Measurements from ENCODE around the gene ASCL3.
"Not testable (repeated sequence)": the region's sequence is repeated elsewhere in the genome, so short reads cannot be mapped to it uniquely, and the experiment has no call there.

ASCL3 gene

GRCh38 chr11:8980485-8980884 is 37.7 kb upstream of the ASCL3 start:
- Histone ChIP-seq H4K20me1 (ENCODE audit: insufficient read depth, low read length, poor library complexity, severe bottlenecking) (no peaks in the 10 kb centered on the region), H3K9ac (ENCODE audit: low read depth, low read length, poor library complexity, severe bottlenecking) (no peak overlapping the region), H3K27me3 (ENCODE audit: insufficient read depth, low read length, poor library complexity, severe bottlenecking) (no peaks in the 10 kb centered on the region), H3K36me3 (ENCODE audit: insufficient read depth, low read length) (no peaks in the 10 kb centered on the region), H2AFZ (ENCODE audit: low read length) (no peak overlapping the region), H3K4me1 (ENCODE audit: insufficient read depth, low read length, poor library complexity, severe bottlenecking) (no peaks in the 10 kb centered on the region), H3K4me2 (ENCODE audit: low read depth, low read length, poor library complexity, severe bottlenecking) (no peak overlapping the region), H3K4me3 (ENCODE audit: low read length, poor library complexity, severe bottlenecking) (no peak overlapping the region), H3K9me2 (replicated peaks; ENCODE audit: low read depth, low read length) (no peaks in the 10 kb centered on the region), H3F3A (ENCODE audit: low read depth) (no peaks in the 10 kb centered on the region), H3K79me2 (ENCODE audit: insufficient read depth, low read length) (no peaks in the 10 kb centered on the region), H3K9me3 (ENCODE audit: insufficient read depth, low read depth, low read length) (no peaks in the 10 kb centered on the region)
- TF ChIP-seq, protein P1, sequence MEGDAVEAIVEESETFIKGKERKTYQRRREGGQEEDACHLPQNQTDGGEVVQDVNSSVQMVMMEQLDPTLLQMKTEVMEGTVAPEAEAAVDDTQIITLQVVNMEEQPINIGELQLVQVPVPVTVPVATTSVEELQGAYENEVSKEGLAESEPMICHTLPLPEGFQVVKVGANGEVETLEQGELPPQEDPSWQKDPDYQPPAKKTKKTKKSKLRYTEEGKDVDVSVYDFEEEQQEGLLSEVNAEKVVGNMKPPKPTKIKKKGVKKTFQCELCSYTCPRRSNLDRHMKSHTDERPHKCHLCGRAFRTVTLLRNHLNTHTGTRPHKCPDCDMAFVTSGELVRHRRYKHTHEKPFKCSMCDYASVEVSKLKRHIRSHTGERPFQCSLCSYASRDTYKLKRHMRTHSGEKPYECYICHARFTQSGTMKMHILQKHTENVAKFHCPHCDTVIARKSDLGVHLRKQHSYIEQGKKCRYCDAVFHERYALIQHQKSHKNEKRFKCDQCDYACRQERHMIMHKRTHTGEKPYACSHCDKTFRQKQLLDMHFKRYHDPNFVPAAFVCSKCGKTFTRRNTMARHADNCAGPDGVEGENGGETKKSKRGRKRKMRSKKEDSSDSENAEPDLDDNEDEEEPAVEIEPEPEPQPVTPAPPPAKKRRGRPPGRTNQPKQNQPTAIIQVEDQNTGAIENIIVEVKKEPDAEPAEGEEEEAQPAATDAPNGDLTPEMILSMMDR (conservative IDR thresholded peaks at IDR 0.05; ENCODE audit: low read length), result no peak
- no peak for TF ChIP-seq EZH2phosphoT487 (IDR thresholded peaks at IDR 0.05; ENCODE audit: borderline replicate concordance)

- not testable (repeated sequence) for H3K4me3 ChIP-seq (ENCODE audit: low read length, poor library complexity, severe bottlenecking); H3K9ac ChIP-seq (ENCODE audit: low read depth, low read length, poor library complexity, severe bottlenecking); H2AFZ ChIP-seq (ENCODE audit: low read length)
Observed at GRCh38 chr11:8979365-8979764, 36.5 kb upstream of the ASCL3 start.

DNA sequence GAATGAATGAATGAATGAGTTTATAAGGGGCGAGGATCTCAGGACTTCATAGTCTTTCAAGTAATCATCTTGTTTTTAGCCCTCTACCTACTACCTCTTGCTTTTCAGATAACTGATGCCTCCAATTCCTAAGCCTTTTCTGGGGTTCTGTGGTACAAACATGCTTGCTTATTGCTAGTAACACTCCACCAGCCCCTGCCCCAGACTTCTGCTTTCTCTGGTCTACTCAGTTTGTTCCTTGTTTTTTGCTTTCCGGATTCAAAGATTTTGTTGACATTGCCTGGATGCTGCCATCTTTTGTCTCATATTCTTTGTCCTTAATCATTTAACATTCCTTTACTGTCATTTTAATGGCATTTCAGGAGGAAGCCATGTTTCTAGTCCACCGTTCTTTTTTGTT is 30.3 kb upstream of the ASCL3 start:
- Histone ChIP-seq H3K4me1 (ENCODE audit: insufficient read depth, low read length, poor library complexity, severe bottlenecking) (no peaks in the 10 kb centered on the region), H3K9me3 (ENCODE audit: insufficient read depth, low read depth, low read length) (no peaks in the 10 kb centered on the region), H4K20me1 (ENCODE audit: insufficient read depth, low read length, poor library complexity, severe bottlenecking) (no peaks in the 10 kb centered on the region), H3K9me2 (replicated peaks; ENCODE audit: low read depth, low read length) (no peaks in the 10 kb centered on the region), H3K36me3 (ENCODE audit: insufficient read depth, low read length) (no peaks in the 10 kb centered on the region), H2AFZ (ENCODE audit: low read length) (no peak overlapping the region), H3K79me2 (ENCODE audit: insufficient read depth, low read length) (no peaks in the 10 kb centered on the region), H3K4me3 (ENCODE audit: low read length, poor library complexity, severe bottlenecking) (no peak overlapping the region), H3K4me2 (ENCODE audit: low read depth, low read length, poor library complexity, severe bottlenecking) (no peak overlapping the region), H3F3A (ENCODE audit: low read depth) (no peaks in the 10 kb centered on the region), H3K27me3 (ENCODE audit: insufficient read depth, low read length, poor library complexity, severe bottlenecking) (no peaks in the 10 kb centered on the region), H3K9ac (ENCODE audit: low read depth, low read length, poor library complexity, severe bottlenecking) (no peak overlapping the region)
- TF ChIP-seq, protein P1 (conservative IDR thresholded peaks at IDR 0.05; ENCODE audit: low read length), result no peak
- no peak for TF ChIP-seq EZH2phosphoT487 (IDR thresholded peaks at IDR 0.05; ENCODE audit: borderline replicate concordance)

More at GRCh38 chr11:8979365-8979764, 36.5 kb upstream of the ASCL3 start:
- H3K36me3 ChIP-seq (ENCODE audit: insufficient read depth, low read length); H3K4me2 ChIP-seq (ENCODE audit: low read depth, low read length, poor library complexity, severe bottlenecking); H3K79me2 ChIP-seq (ENCODE audit: insufficient read depth, low read length); H3K4me1 ChIP-seq (ENCODE audit: insufficient read depth, low read length, poor library complexity, severe bottlenecking); H3K27me3 ChIP-seq (ENCODE audit: insufficient read depth, low read length, poor library complexity, severe bottlenecking); H4K20me1 ChIP-seq (ENCODE audit: insufficient read depth, low read length, poor library complexity, severe bottlenecking); H3F3A ChIP-seq (ENCODE audit: low read depth); H3K9me2 ChIP-seq (replicated peaks; ENCODE audit: low read depth, low read length); H3K9me3 ChIP-seq (ENCODE audit: insufficient read depth, low read depth, low read length): not testable (repeated sequence)

GRCh38 chr11:8971924-8972316 is 29.1 kb upstream of the ASCL3 start:
- Histone ChIP-seq H3K9me3 (ENCODE audit: insufficient read depth, low read depth, low read length) (no peaks in the 10 kb centered on the region), H3K36me3 (ENCODE audit: insufficient read depth, low read length) (no peaks in the 10 kb centered on the region), H3F3A (ENCODE audit: low read depth) (no peaks in the 10 kb centered on the region), H2AFZ (ENCODE audit: low read length) (no peak overlapping the region), H3K27me3 (ENCODE audit: insufficient read depth, low read length, poor library complexity, severe bottlenecking) (no peaks in the 10 kb centered on the region), H3K9me2 (replicated peaks; ENCODE audit: low read depth, low read length) (no peaks in the 10 kb centered on the region), H3K4me1 (ENCODE audit: insufficient read depth, low read length, poor library complexity, severe bottlenecking) (no peaks in the 10 kb centered on the region), H3K9ac (ENCODE audit: low read depth, low read length, poor library complexity, severe bottlenecking) (no peak overlapping the region), H4K20me1 (ENCODE audit: insufficient read depth, low read length, poor library complexity, severe bottlenecking) (no peaks in the 10 kb centered on the region), H3K79me2 (ENCODE audit: insufficient read depth, low read length) (no peaks in the 10 kb centered on the region), H3K4me2 (ENCODE audit: low read depth, low read length, poor library complexity, severe bottlenecking) (no peak overlapping the region), H3K4me3 (ENCODE audit: low read length, poor library complexity, severe bottlenecking) (no peak overlapping the region)
- TF ChIP-seq, protein P1 (conservative IDR thresholded peaks at IDR 0.05; ENCODE audit: low read length), result no peak
- TF ChIP-seq EZH2phosphoT487 (IDR thresholded peaks at IDR 0.05; ENCODE audit: borderline replicate concordance), result no peak
